Suprapubic skin (tissue), 3 donors: ENCODE data around the gene CLSTN2.

Experiments used
- CTCF ChIP-seq, 2 donors: fragments of 200-600 bp in 1 of 2; fragments of 450-650 bp in 1 of 2; sonication (generic) in 1 of 2; IDR thresholded peaks; one replicate each; pipeline ENCODE4 v1.5.1; 2016 to 2019; ENCODE audit warnings: antibody characterized with exemption in 2 of 2, mild to moderate bottlenecking in 1 of 2, moderate library complexity in 1 of 2
- POLR2AphosphoS5 ChIP-seq, 3 donors: sonication (generic); formaldehyde crosslinking; IDR thresholded peaks; one replicate each; pipeline ENCODE4 v1.6.1; 2017; ENCODE audit warnings: antibody characterized with exemption in 3 of 3

GRCh38 chr3:140159646-140160045 is 224.7 kb downstream of the CLSTN2 start:
- TF ChIP-seq CTCF (IDR thresholded peaks at IDR 0.05) (no peak), POLR2AphosphoS5 (IDR thresholded peaks at IDR 0.05) (no peak)
